Measurements from ENCODE around the gene ITPR3.

The ITPR3 gene

GRCh38 chr6:33641602-33642001, 20.5 kb downstream of the ITPR3 start:
- no peak overlapping the region for H3K27ac ChIP-seq (ENCODE audit: low read length)
- H3K27me3 ChIP-seq (ENCODE audit: low read depth, low read length) = no peaks in the 10 kb centered on the region
- H3K4me3 ChIP-seq (ENCODE audit: low read depth in 1 of 2, low read length in 2 of 2) = no peak overlapping the region
- peaks cover 0 to 21% of the 10 kb centered on the region in 2 donors for H3K4me1 ChIP-seq (ENCODE audit: control insufficient read depth in 1 of 2, insufficient read depth in 2 of 2, low read length in 2 of 2)
- no peaks in the 10 kb centered on the region for H3K9me3 ChIP-seq (ENCODE audit: control insufficient read depth in 1 of 2, low read length in 2 of 2)
- H3K36me3 ChIP-seq (ENCODE audit: control insufficient read depth in 1 of 2, insufficient read depth in 2 of 2, low read length in 2 of 2) = no peaks in the 10 kb centered on the region

GRCh38 chr6:33642897-33643296, 21.8 kb downstream of the ITPR3 start:
- Histone ChIP-seq H3K4me3 (ENCODE audit: low read depth in 1 of 2, low read length in 2 of 2) (no peak overlapping the region), H3K36me3 (ENCODE audit: control insufficient read depth in 1 of 2, insufficient read depth in 2 of 2, low read length in 2 of 2) (peaks cover 0 to 3% of the 10 kb centered on the region in 2 donors), H3K4me1 (ENCODE audit: control insufficient read depth in 1 of 2, insufficient read depth in 2 of 2, low read length in 2 of 2) (peaks cover 0 to 21% of the 10 kb centered on the region in 2 donors), H3K27ac (ENCODE audit: low read length) (no peak overlapping the region), H3K9me3 (ENCODE audit: control insufficient read depth in 1 of 2, low read length in 2 of 2) (no peaks in the 10 kb centered on the region), H3K27me3 (ENCODE audit: low read depth, low read length) (no peaks in the 10 kb centered on the region)

- H3K27me3 ChIP-seq (ENCODE audit: low read depth, low read length) = no peaks in the 10 kb centered on the region
- H3K27ac ChIP-seq (ENCODE audit: low read length) = no peak overlapping the region
- H3K4me1 ChIP-seq (ENCODE audit: control insufficient read depth in 1 of 2, insufficient read depth in 2 of 2, low read length in 2 of 2) = no peaks in the 10 kb centered on the region
- peaks cover 0 to 7% of the 10 kb centered on the region in 2 donors for H3K36me3 ChIP-seq (ENCODE audit: control insufficient read depth in 1 of 2, insufficient read depth in 2 of 2, low read length in 2 of 2)
- no peaks in the 10 kb centered on the region for H3K9me3 ChIP-seq (ENCODE audit: control insufficient read depth in 1 of 2, low read length in 2 of 2)
- no peak overlapping the region for H3K4me3 ChIP-seq (ENCODE audit: low read depth in 1 of 2, low read length in 2 of 2)
These were observed 30.3 kb downstream of the ITPR3 start for GRCh38 chr6:33651403-33651802.

GRCh38 chr6:33652002-33652401, 30.9 kb downstream of the ITPR3 start:
- no peak overlapping the region for H3K27ac ChIP-seq (ENCODE audit: low read length)
- H3K4me3 ChIP-seq (ENCODE audit: low read depth in 1 of 2, low read length in 2 of 2) = no peak overlapping the region
- peaks cover 0 to 7% of the 10 kb centered on the region in 2 donors for H3K36me3 ChIP-seq (ENCODE audit: control insufficient read depth in 1 of 2, insufficient read depth in 2 of 2, low read length in 2 of 2)
- H3K4me1 ChIP-seq (ENCODE audit: control insufficient read depth in 1 of 2, insufficient read depth in 2 of 2, low read length in 2 of 2) = no peaks in the 10 kb centered on the region
- H3K9me3 ChIP-seq (ENCODE audit: control insufficient read depth in 1 of 2, low read length in 2 of 2) = no peaks in the 10 kb centered on the region
- no peaks in the 10 kb centered on the region for H3K27me3 ChIP-seq (ENCODE audit: low read depth, low read length)

- Histone ChIP-seq H3K27ac (ENCODE audit: low read length) (no peak overlapping the region), H3K27me3 (ENCODE audit: low read depth, low read length) (no peaks in the 10 kb centered on the region), H3K9me3 (ENCODE audit: control insufficient read depth in 1 of 2, low read length in 2 of 2) (no peaks in the 10 kb centered on the region), H3K36me3 (ENCODE audit: control insufficient read depth in 1 of 2, insufficient read depth in 2 of 2, low read length in 2 of 2) (peaks cover 5 to 12% of the 10 kb centered on the region in 2 donors), H3K4me3 (ENCODE audit: low read depth in 1 of 2, low read length in 2 of 2) (no peak overlapping the region), H3K4me1 (ENCODE audit: control insufficient read depth in 1 of 2, insufficient read depth in 2 of 2, low read length in 2 of 2) (no peaks in the 10 kb centered on the region)
These were observed 33.9 kb downstream of the ITPR3 start for GRCh38 chr6:33654831-33655554.

GRCh38 chr6:33656844-33657243, 35.7 kb downstream of the ITPR3 start:
- no peaks in the 10 kb centered on the region for H3K27me3 ChIP-seq (ENCODE audit: low read depth, low read length)
- no peak overlapping the region for H3K27ac ChIP-seq (ENCODE audit: low read length)
- H3K9me3 ChIP-seq (ENCODE audit: control insufficient read depth in 1 of 2, low read length in 2 of 2) = no peaks in the 10 kb centered on the region
- no peak overlapping the region for H3K4me3 ChIP-seq (ENCODE audit: low read depth in 1 of 2, low read length in 2 of 2)
- H3K36me3 ChIP-seq (ENCODE audit: control insufficient read depth in 1 of 2, insufficient read depth in 2 of 2, low read length in 2 of 2) = peaks cover 8 to 12% of the 10 kb centered on the region in 2 donors
- no peaks in the 10 kb centered on the region for H3K4me1 ChIP-seq (ENCODE audit: control insufficient read depth in 1 of 2, insufficient read depth in 2 of 2, low read length in 2 of 2)

- Histone ChIP-seq H3K4me1 (ENCODE audit: control insufficient read depth in 1 of 2, insufficient read depth in 2 of 2, low read length in 2 of 2) (no peaks in the 10 kb centered on the region), H3K4me3 (ENCODE audit: low read depth in 1 of 2, low read length in 2 of 2) (no peak overlapping the region), H3K27ac (ENCODE audit: low read length) (no peak overlapping the region), H3K27me3 (ENCODE audit: low read depth, low read length) (no peaks in the 10 kb centered on the region), H3K9me3 (ENCODE audit: control insufficient read depth in 1 of 2, low read length in 2 of 2) (no peaks in the 10 kb centered on the region), H3K36me3 (ENCODE audit: control insufficient read depth in 1 of 2, insufficient read depth in 2 of 2, low read length in 2 of 2) (peaks cover 6 to 12% of the 10 kb centered on the region in 2 donors)
These were observed 38.0 kb downstream of the ITPR3 start for GRCh38 chr6:33658982-33659689.

GRCh38 chr6:33659986-33660385, 38.9 kb downstream of the ITPR3 start:
- no peak overlapping the region for H3K4me3 ChIP-seq (ENCODE audit: low read depth in 1 of 2, low read length in 2 of 2)
- H3K4me1 ChIP-seq (ENCODE audit: control insufficient read depth in 1 of 2, insufficient read depth in 2 of 2, low read length in 2 of 2) = no peaks in the 10 kb centered on the region
- no peaks in the 10 kb centered on the region for H3K27me3 ChIP-seq (ENCODE audit: low read depth, low read length)
- peaks cover 10 to 12% of the 10 kb centered on the region in 2 donors for H3K36me3 ChIP-seq (ENCODE audit: control insufficient read depth in 1 of 2, insufficient read depth in 2 of 2, low read length in 2 of 2)
- H3K27ac ChIP-seq (ENCODE audit: low read length) = no peak overlapping the region
- no peaks in the 10 kb centered on the region for H3K9me3 ChIP-seq (ENCODE audit: control insufficient read depth in 1 of 2, low read length in 2 of 2)

- Histone ChIP-seq H3K36me3 (ENCODE audit: control insufficient read depth in 1 of 2, insufficient read depth in 2 of 2, low read length in 2 of 2) (peaks cover 12 to 17% of the 10 kb centered on the region in 2 donors), H3K27ac (ENCODE audit: low read length) (no peak overlapping the region), H3K27me3 (ENCODE audit: low read depth, low read length) (no peaks in the 10 kb centered on the region), H3K4me3 (ENCODE audit: low read depth in 1 of 2, low read length in 2 of 2) (no peak overlapping the region), H3K4me1 (ENCODE audit: control insufficient read depth in 1 of 2, insufficient read depth in 2 of 2, low read length in 2 of 2) (no peaks in the 10 kb centered on the region), H3K9me3 (ENCODE audit: control insufficient read depth in 1 of 2, low read length in 2 of 2) (no peaks in the 10 kb centered on the region)
These were observed 40.1 kb downstream of the ITPR3 start for GRCh38 chr6:33661106-33661838.

GRCh38 chr6:33662318-33662717, 41.2 kb downstream of the ITPR3 start:
- Histone ChIP-seq H3K9me3 (ENCODE audit: control insufficient read depth in 1 of 2, low read length in 2 of 2) (no peaks in the 10 kb centered on the region), H3K27me3 (ENCODE audit: low read depth, low read length) (no peaks in the 10 kb centered on the region), H3K36me3 (ENCODE audit: control insufficient read depth in 1 of 2, insufficient read depth in 2 of 2, low read length in 2 of 2) (peaks cover 14 to 24% of the 10 kb centered on the region in 2 donors), H3K4me3 (ENCODE audit: low read depth in 1 of 2, low read length in 2 of 2) (no peak overlapping the region), H3K4me1 (ENCODE audit: control insufficient read depth in 1 of 2, insufficient read depth in 2 of 2, low read length in 2 of 2) (no peaks in the 10 kb centered on the region), H3K27ac (ENCODE audit: low read length) (no peak overlapping the region)

GRCh38 chr6:33663028-33663427, 41.9 kb downstream of the ITPR3 start:
- Histone ChIP-seq H3K27me3 (ENCODE audit: low read depth, low read length) (no peaks in the 10 kb centered on the region), H3K9me3 (ENCODE audit: control insufficient read depth in 1 of 2, low read length in 2 of 2) (no peaks in the 10 kb centered on the region), H3K36me3 (ENCODE audit: control insufficient read depth in 1 of 2, insufficient read depth in 2 of 2, low read length in 2 of 2) (peaks cover 18 to 32% of the 10 kb centered on the region in 2 donors), H3K4me3 (ENCODE audit: low read depth in 1 of 2, low read length in 2 of 2) (no peak overlapping the region), H3K4me1 (ENCODE audit: control insufficient read depth in 1 of 2, insufficient read depth in 2 of 2, low read length in 2 of 2) (no peaks in the 10 kb centered on the region), H3K27ac (ENCODE audit: low read length) (no peak overlapping the region)
